GM12865 (cell line): ENCODE data around the gene ZNF747.
"Not testable (repeated sequence)": the region's sequence is repeated elsewhere in the genome, so short reads cannot be mapped to it uniquely, and the experiment has no call there.

Source experiments
- DNase-seq: peaks from one replicate; pipeline ENCODE4 v3.0.0; 2010; ENCODE audit warnings: low read depth
- H3K4me3 ChIP-seq: 2 replicates; pipeline ENCODE4 v1.5.1; 2011; ENCODE audit warnings: mild to moderate bottlenecking, low read depth, low read length, control low read depth
- CTCF ChIP-seq: IDR thresholded peaks from 2 replicates; pipeline ENCODE4 v1.5.1; 2011; ENCODE audit warnings: low read length, control low read depth, low read depth, inconsistent platforms; ENCODE audit not compliant: insufficient read depth; ENCODE audit errors: missing control alignments

ZNF747 gene

GRCh38 chr16:30551781-30552180, 17.1 kb upstream of the ZNF747 start:
- DNase-seq, result no peak
- H3K4me3 ChIP-seq, result no peak overlapping the region
- no peak for TF ChIP-seq CTCF

DNA sequence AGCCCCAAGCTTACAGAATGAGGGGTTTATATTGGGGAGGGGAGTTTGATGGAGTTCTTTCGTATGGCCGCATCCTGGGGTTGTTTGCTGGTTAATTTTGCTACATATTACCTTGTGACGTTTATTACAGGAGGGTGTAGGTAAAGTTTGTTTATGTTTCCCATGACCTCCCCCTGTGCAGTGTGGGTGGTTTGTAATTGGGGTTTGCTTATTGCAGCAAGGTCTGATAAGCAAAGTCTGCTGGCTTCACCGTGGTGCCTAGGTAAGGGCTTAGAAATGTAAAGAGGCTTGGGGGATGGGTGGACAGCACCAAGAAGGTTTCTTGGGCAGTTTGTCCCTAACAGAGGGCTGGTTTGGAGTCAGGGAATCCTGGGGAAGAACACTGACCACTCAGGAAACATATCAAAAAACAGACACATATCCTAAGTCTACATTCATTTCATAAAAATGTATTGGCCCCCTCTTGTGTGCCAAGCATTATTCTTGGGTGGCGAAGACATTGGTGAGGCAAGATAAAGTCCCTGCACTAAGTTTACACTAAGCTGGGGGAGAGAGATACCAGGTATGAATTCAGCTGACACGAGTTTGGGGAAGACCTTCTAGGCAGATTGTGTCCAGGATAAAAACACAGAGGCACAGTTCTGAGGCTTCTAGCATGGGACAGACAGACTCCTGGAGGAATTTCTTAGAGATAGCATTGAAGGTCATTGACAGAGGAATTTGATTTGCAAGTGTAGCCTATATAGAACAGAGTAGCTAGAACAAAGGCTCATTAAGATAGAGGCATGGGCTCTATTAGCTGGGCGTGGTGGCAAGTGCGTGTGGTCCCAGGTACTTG, 14.0 kb upstream of the ZNF747 start:
- no peak for DNase-seq
- TF ChIP-seq CTCF, result no peak
- H3K4me3 ChIP-seq, result no peak overlapping the region

- no peak for DNase-seq
- TF ChIP-seq CTCF, result no peak
- H3K4me3 ChIP-seq, result no peak overlapping the region
Measured at GRCh38 chr16:30546115-30546514, 11.5 kb upstream of the ZNF747 start.

DNA sequence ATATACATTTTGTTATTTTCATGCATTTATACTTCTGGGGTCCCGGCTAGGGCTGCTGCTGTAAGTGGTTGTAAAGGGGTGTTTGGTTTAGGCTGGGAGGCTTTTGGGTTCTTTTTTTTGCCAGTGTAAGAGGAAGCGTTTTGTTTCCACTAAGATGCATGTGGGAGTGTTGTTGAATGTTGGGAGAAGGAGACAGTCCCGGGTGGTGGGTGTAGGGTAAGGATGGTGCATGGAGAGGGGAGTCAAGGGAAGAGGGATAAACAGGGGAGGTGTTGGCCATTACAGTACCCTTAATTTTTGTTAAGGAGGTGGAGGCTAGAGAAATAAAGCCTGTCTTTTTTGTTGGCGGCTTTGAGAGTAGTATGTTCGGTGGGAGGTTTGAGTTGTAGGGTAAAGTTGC, 8.4 kb upstream of the ZNF747 start:
- no peak for TF ChIP-seq CTCF
- H3K4me3 ChIP-seq, result no peak overlapping the region
- DNase-seq, result no peak

GRCh38 chr16:30541502-30542329, 7.1 kb upstream of the ZNF747 start:
- TF ChIP-seq CTCF, result no peak
- H3K4me3 ChIP-seq, result no peak overlapping the region
- no peak for DNase-seq

DNA sequence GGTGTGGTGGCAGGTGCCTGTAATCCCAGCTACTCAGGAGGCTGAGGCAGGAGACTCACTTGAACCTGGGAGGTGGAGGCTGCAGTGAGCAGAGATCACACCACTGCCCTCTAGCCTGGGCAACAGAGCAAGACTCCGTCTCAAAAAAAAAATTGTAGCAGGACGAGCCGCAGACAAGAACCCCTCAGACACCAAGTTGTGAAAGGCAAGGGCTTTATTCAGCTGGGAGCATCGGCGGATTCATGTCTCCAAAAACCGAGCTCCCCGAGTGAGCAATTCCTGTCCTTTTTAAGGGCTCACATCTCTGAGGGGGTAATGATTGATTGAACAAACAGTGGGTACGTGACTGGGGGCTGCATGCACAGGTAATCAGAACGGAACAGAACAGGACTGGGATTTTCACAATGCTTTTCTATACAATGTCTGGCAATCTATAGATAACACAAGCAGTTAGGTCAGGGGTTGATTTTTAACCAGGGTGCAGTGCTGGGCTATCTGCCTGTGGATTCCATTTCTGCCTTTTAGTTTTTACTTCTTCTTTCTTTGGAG, 6.3 kb upstream of the ZNF747 start:
- not testable (repeated sequence) for H3K4me3 ChIP-seq, DNase-seq

GRCh38 chr16:30539986-30540526, 5.4 kb upstream of the ZNF747 start:
- not testable (repeated sequence) for DNase-seq

More at GRCh38 chr16:30539986-30540526, 5.4 kb upstream of the ZNF747 start:
- not testable (repeated sequence) for H3K4me3 ChIP-seq
